Effector memory CD8-positive, alpha-beta T cell (primary cell): Measurements from ENCODE around the gene GCSAM.
A peak's percentile ranks its signal among the peaks of the same experiment; 100 is the strongest.

Source experiments
- ATAC-seq: fragments of 150-1000 bp; cut with Tn5 transposase; replicated peaks from 2 replicates; pipeline ENCODE4 v1.10.0; 2021; ENCODE audit warnings: mild to moderate bottlenecking, moderate library complexity
- DNase-seq, 3 experiments: peaks; one replicate each; pipeline ENCODE4 v3.0.0; 2021
- H3K27ac Mint-ChIP-seq, 2 donors: one replicate each; pipeline ENCODE4 v1.8.0; 2022; ENCODE audit warnings: mild to moderate bottlenecking in 2 of 2, mixed read lengths in 2 of 2, moderate library complexity in 2 of 2
- H3K27me3 Mint-ChIP-seq, 2 donors: one replicate each; pipeline ENCODE4 v1.8.0; 2022; ENCODE audit warnings: mixed read lengths in 2 of 2
- H3K36me3 Mint-ChIP-seq: one replicate; pipeline ENCODE4 v1.8.0; 2022; ENCODE audit warnings: mild to moderate bottlenecking, moderate library complexity, mixed read lengths; ENCODE audit not compliant: insufficient read depth
- H3K4me1 Mint-ChIP-seq, 2 donors: one replicate each; pipeline ENCODE4 v1.8.0; 2022; ENCODE audit warnings: low read depth in 2 of 2, mixed read lengths in 2 of 2
- H3K4me3 Mint-ChIP-seq, 2 donors: one replicate each; pipeline ENCODE4 v1.8.0; 2022; ENCODE audit warnings: mild to moderate bottlenecking in 2 of 2, mixed read lengths in 2 of 2, moderate library complexity in 2 of 2
- H3K9me3 Mint-ChIP-seq, 2 donors: one replicate each; pipeline ENCODE4 v1.8.0; 2022; ENCODE audit warnings: mixed read lengths in 2 of 2

The GCSAM gene

GRCh38 chr3:112114576-112115160 is 18.4 kb downstream of the GCSAM start:
- H3K27me3 Mint-ChIP-seq = no peaks in the 10 kb centered on the region
- peaks cover 2% of the 10 kb centered on the region for H3K36me3 Mint-ChIP-seq
- ATAC-seq (no peak), DNase-seq (no peak)
- H3K4me1 Mint-ChIP-seq = peaks cover 1 to 38% of the 10 kb centered on the region in 2 donors
- H3K4me3 Mint-ChIP-seq = no peak overlapping the region
- no peaks in the 10 kb centered on the region for H3K9me3 Mint-ChIP-seq
- H3K27ac Mint-ChIP-seq = no peak overlapping the region

GRCh38 chr3:112111785-112112402 is 21.2 kb downstream of the GCSAM start:
- DNase-seq (peak; percentile 48 to 53 (median 49)), ATAC-seq (peak; percentile 91)
- H3K9me3 Mint-ChIP-seq = no peaks in the 10 kb centered on the region
- H3K27ac Mint-ChIP-seq = no peak overlapping the region
- H3K27me3 Mint-ChIP-seq = no peaks in the 10 kb centered on the region
- H3K36me3 Mint-ChIP-seq = peaks cover 2% of the 10 kb centered on the region
- H3K4me1 Mint-ChIP-seq = peaks cover 1 to 14% of the 10 kb centered on the region in 2 donors
- H3K4me3 Mint-ChIP-seq = no peak overlapping the region

GRCh38 chr3:112109322-112109721 is 23.7 kb downstream of the GCSAM start:
- H3K4me1 Mint-ChIP-seq = peaks cover 0 to 4% of the 10 kb centered on the region in 2 donors
- no peak for ATAC-seq
- H3K9me3 Mint-ChIP-seq = no peaks in the 10 kb centered on the region
- H3K27me3 Mint-ChIP-seq = peaks cover 0 to 8% of the 10 kb centered on the region in 2 donors
- DNase-seq = no peak
- no peak overlapping the region for H3K27ac Mint-ChIP-seq
- no peak overlapping the region for H3K4me3 Mint-ChIP-seq
- H3K36me3 Mint-ChIP-seq = peaks cover 2% of the 10 kb centered on the region

- DNase-seq = no peak
- H3K9me3 Mint-ChIP-seq = no peaks in the 10 kb centered on the region
- no peak for ATAC-seq
- H3K36me3 Mint-ChIP-seq = no peaks in the 10 kb centered on the region
- no peak overlapping the region for H3K27ac Mint-ChIP-seq
- H3K4me3 Mint-ChIP-seq = no peak overlapping the region
- no peaks in the 10 kb centered on the region for H3K4me1 Mint-ChIP-seq
- H3K27me3 Mint-ChIP-seq = peaks cover 4 to 8% of the 10 kb centered on the region in 2 donors
Observed at GRCh38 chr3:112104774-112105173, 28.3 kb downstream of the GCSAM start.

GRCh38 chr3:112101916-112102315 is 31.1 kb downstream of the GCSAM start:
- Mint-ChIP-seq H3K27me3 (peaks cover 8 to 12% of the 10 kb centered on the region in 2 donors), H3K36me3 (no peaks in the 10 kb centered on the region), H3K9me3 (no peaks in the 10 kb centered on the region), H3K4me3 (no peak overlapping the region), H3K27ac (no peak overlapping the region), H3K4me1 (no peaks in the 10 kb centered on the region)
- ATAC-seq = no peak
- DNase-seq = no peak

- DNase-seq = no peak
- no peak for ATAC-seq
- Mint-ChIP-seq H3K9me3 (no peaks in the 10 kb centered on the region), H3K27me3 (peaks cover 15 to 26% of the 10 kb centered on the region in 2 donors), H3K4me1 (peaks cover 0 to 6% of the 10 kb centered on the region in 2 donors), H3K4me3 (no peak overlapping the region), H3K27ac (no peak overlapping the region), H3K36me3 (no peaks in the 10 kb centered on the region)
Observed at GRCh38 chr3:112097378-112097777, 35.7 kb downstream of the GCSAM start.

- no peak for ATAC-seq
- H3K36me3 Mint-ChIP-seq = no peaks in the 10 kb centered on the region
- peaks cover 0 to 6% of the 10 kb centered on the region in 2 donors for H3K4me1 Mint-ChIP-seq
- peaks cover 15 to 26% of the 10 kb centered on the region in 2 donors for H3K27me3 Mint-ChIP-seq
- H3K9me3 Mint-ChIP-seq = no peaks in the 10 kb centered on the region
- DNase-seq = no peak
- H3K27ac Mint-ChIP-seq = no peak overlapping the region
- H3K4me3 Mint-ChIP-seq = no peak overlapping the region
Observed at GRCh38 chr3:112096176-112096575, 36.9 kb downstream of the GCSAM start.

GRCh38 chr3:112095731-112096130 is 37.3 kb downstream of the GCSAM start:
- no peak for ATAC-seq
- Mint-ChIP-seq H3K36me3 (no peaks in the 10 kb centered on the region), H3K27ac (no peak overlapping the region), H3K9me3 (no peaks in the 10 kb centered on the region), H3K4me1 (peaks cover 0 to 6% of the 10 kb centered on the region in 2 donors), H3K4me3 (no peak overlapping the region), H3K27me3 (peaks cover 15 to 26% of the 10 kb centered on the region in 2 donors)
- no peak for DNase-seq

GRCh38 chr3:112093180-112093522 is 39.9 kb downstream of the GCSAM start:
- Mint-ChIP-seq H3K27me3 (peaks cover 20 to 46% of the 10 kb centered on the region in 2 donors), H3K4me1 (peaks cover 0 to 6% of the 10 kb centered on the region in 2 donors), H3K9me3 (no peaks in the 10 kb centered on the region), H3K27ac (no peak overlapping the region), H3K4me3 (no peak overlapping the region), H3K36me3 (no peaks in the 10 kb centered on the region)
- DNase-seq (no peak), ATAC-seq (no peak)

GRCh38 chr3:112092496-112093179 is 40.4 kb downstream of the GCSAM start:
- Mint-ChIP-seq H3K27me3 (peaks cover 18 to 52% of the 10 kb centered on the region in 2 donors), H3K27ac (no peak overlapping the region), H3K36me3 (no peaks in the 10 kb centered on the region), H3K4me1 (peaks cover 0 to 6% of the 10 kb centered on the region in 2 donors), H3K9me3 (no peaks in the 10 kb centered on the region), H3K4me3 (no peak overlapping the region)
- ATAC-seq = no peak
- no peak for DNase-seq

GRCh38 chr3:112090887-112091586 is 42.0 kb downstream of the GCSAM start:
- Mint-ChIP-seq H3K4me1 (peaks cover 6 to 9% of the 10 kb centered on the region in 2 donors), H3K4me3 (no peak overlapping the region), H3K36me3 (no peaks in the 10 kb centered on the region), H3K27ac (no peak overlapping the region), H3K9me3 (no peaks in the 10 kb centered on the region), H3K27me3 (peaks cover 18 to 54% of the 10 kb centered on the region in 2 donors)
- DNase-seq (no peak), ATAC-seq (no peak)

GRCh38 chr3:112089956-112090886 is 42.8 kb downstream of the GCSAM start:
- no peak overlapping the region for H3K4me3 Mint-ChIP-seq
- H3K4me1 Mint-ChIP-seq = peaks cover 6 to 11% of the 10 kb centered on the region in 2 donors
- DNase-seq (no peak), ATAC-seq (no peak)
- no peak overlapping the region for H3K27ac Mint-ChIP-seq
- no peaks in the 10 kb centered on the region for H3K9me3 Mint-ChIP-seq
- H3K27me3 Mint-ChIP-seq = peaks cover 16 to 48% of the 10 kb centered on the region in 2 donors
- no peaks in the 10 kb centered on the region for H3K36me3 Mint-ChIP-seq

GRCh38 chr3:112088944-112089343 is 44.1 kb downstream of the GCSAM start:
- no peak overlapping the region for H3K4me3 Mint-ChIP-seq
- H3K36me3 Mint-ChIP-seq = no peaks in the 10 kb centered on the region
- no peak overlapping the region for H3K27ac Mint-ChIP-seq
- no peak for DNase-seq
- H3K27me3 Mint-ChIP-seq = peaks cover 16 to 42% of the 10 kb centered on the region in 2 donors
- H3K9me3 Mint-ChIP-seq = no peaks in the 10 kb centered on the region
- no peak for ATAC-seq
- peaks cover 6 to 11% of the 10 kb centered on the region in 2 donors for H3K4me1 Mint-ChIP-seq
